Measurements from ENCODE around the gene TSPEAR.

Gene TSPEAR

GRCh38 chr21:44529503-44530125, 181.8 kb downstream of the TSPEAR start:
- H3K27me3 ChIP-seq, result no peaks in the 10 kb centered on the region
- no peaks in the 10 kb centered on the region for H3K36me3 ChIP-seq
- H3K4me2 ChIP-seq, result no peak overlapping the region
- no peak for TF ChIP-seq Cebpa-rat (IDR thresholded peaks at IDR 0.05)
- H3K9me3 ChIP-seq, result peaks cover 9% of the 10 kb centered on the region
- no peak overlapping the region for H3K27ac ChIP-seq
- no peaks in the 10 kb centered on the region for H3K4me1 ChIP-seq
- no peaks in the 10 kb centered on the region for H4K20me1 ChIP-seq
- no peak overlapping the region for H3K4me3 ChIP-seq
- no peak overlapping the region for H3K9ac ChIP-seq

- H4K20me1 ChIP-seq, result no peaks in the 10 kb centered on the region
- no peaks in the 10 kb centered on the region for H3K4me1 ChIP-seq
- no peak overlapping the region for H3K4me2 ChIP-seq
- H3K4me3 ChIP-seq, result no peak overlapping the region
- H3K36me3 ChIP-seq, result no peaks in the 10 kb centered on the region
- peaks cover 15% of the 10 kb centered on the region for H3K9me3 ChIP-seq
- H3K27ac ChIP-seq, result no peak overlapping the region
- no peak overlapping the region for H3K9ac ChIP-seq
- no peak for TF ChIP-seq Cebpa-rat (IDR thresholded peaks at IDR 0.05)
- H3K27me3 ChIP-seq, result no peaks in the 10 kb centered on the region
Measured at GRCh38 chr21:44529011-44529421, 182.4 kb downstream of the TSPEAR start.

- Histone ChIP-seq H3K36me3 (no peaks in the 10 kb centered on the region), H3K4me2 (no peak overlapping the region), H3K4me1 (no peaks in the 10 kb centered on the region), H3K9ac (no peak overlapping the region), H4K20me1 (no peaks in the 10 kb centered on the region), H3K27me3 (no peaks in the 10 kb centered on the region), H3K27ac (no peak overlapping the region), H3K4me3 (no peak overlapping the region), H3K9me3 (peaks cover 19% of the 10 kb centered on the region)
- no peak for TF ChIP-seq Cebpa-rat (IDR thresholded peaks at IDR 0.05)
Measured at GRCh38 chr21:44528634-44528995, 182.8 kb downstream of the TSPEAR start.

- Histone ChIP-seq H3K9ac (no peak overlapping the region), H4K20me1 (no peaks in the 10 kb centered on the region), H3K36me3 (no peaks in the 10 kb centered on the region), H3K4me2 (no peak overlapping the region), H3K27me3 (no peaks in the 10 kb centered on the region), H3K9me3 (peaks cover 24% of the 10 kb centered on the region), H3K4me3 (no peak overlapping the region), H3K27ac (no peak overlapping the region), H3K4me1 (no peaks in the 10 kb centered on the region)
- no peak for TF ChIP-seq Cebpa-rat (IDR thresholded peaks at IDR 0.05)
Measured at GRCh38 chr21:44527983-44528633, 183.3 kb downstream of the TSPEAR start.

GRCh38 chr21:44527156-44527982, 184.0 kb downstream of the TSPEAR start:
- no peak for TF ChIP-seq Cebpa-rat (IDR thresholded peaks at IDR 0.05)
- Histone ChIP-seq H3K4me3 (no peak overlapping the region), H3K4me2 (no peak overlapping the region), H3K27ac (no peak overlapping the region), H3K27me3 (no peaks in the 10 kb centered on the region), H3K36me3 (no peaks in the 10 kb centered on the region), H3K4me1 (no peaks in the 10 kb centered on the region), H3K9me3 (peaks cover 25% of the 10 kb centered on the region), H4K20me1 (no peaks in the 10 kb centered on the region), H3K9ac (no peak overlapping the region)

GRCh38 chr21:44526096-44526997, 185.0 kb downstream of the TSPEAR start:
- Histone ChIP-seq H3K36me3 (no peaks in the 10 kb centered on the region), H3K27ac (no peak overlapping the region), H3K27me3 (no peaks in the 10 kb centered on the region), H3K4me2 (no peak overlapping the region), H3K9ac (no peak overlapping the region), H3K4me1 (no peaks in the 10 kb centered on the region), H3K4me3 (no peak overlapping the region), H3K9me3 (peaks cover 25% of the 10 kb centered on the region), H4K20me1 (no peaks in the 10 kb centered on the region)
- TF ChIP-seq Cebpa-rat (IDR thresholded peaks at IDR 0.05), result no peak

GRCh38 chr21:44525391-44526095, 185.8 kb downstream of the TSPEAR start:
- Histone ChIP-seq H3K4me1 (no peaks in the 10 kb centered on the region), H3K27me3 (no peaks in the 10 kb centered on the region), H3K4me2 (no peak overlapping the region), H3K36me3 (no peaks in the 10 kb centered on the region), H3K9ac (no peak overlapping the region), H3K27ac (no peak overlapping the region), H4K20me1 (no peaks in the 10 kb centered on the region), H3K9me3 (peaks cover 25% of the 10 kb centered on the region), H3K4me3 (no peak overlapping the region)
- TF ChIP-seq Cebpa-rat (IDR thresholded peaks at IDR 0.05), result no peak

GRCh38 chr21:44524414-44525371, 186.7 kb downstream of the TSPEAR start:
- Histone ChIP-seq H3K9ac (no peak overlapping the region), H3K36me3 (no peaks in the 10 kb centered on the region), H3K4me1 (no peaks in the 10 kb centered on the region), H3K27me3 (no peaks in the 10 kb centered on the region), H4K20me1 (no peaks in the 10 kb centered on the region), H3K9me3 (peaks cover 27% of the 10 kb centered on the region), H3K27ac (no peak overlapping the region), H3K4me2 (no peak overlapping the region), H3K4me3 (no peak overlapping the region)
- no peak for TF ChIP-seq Cebpa-rat (IDR thresholded peaks at IDR 0.05)

Measured in BLaER1 (cell line).